Vagina (tissue), 2 donors: ENCODE results near the gene BEX4. TPM values are rescaled to one million over a fixed set of nuclear protein-coding genes. Genes with fewer than 3 reads are reported as not detected.
A peak's percentile ranks its signal among the peaks of the same experiment; 100 is the strongest.

ENCODE experiments used
- DNase-seq, 2 donors: peaks; one replicate each; pipeline ENCODE4 v3.0.0-alpha.2; 2017; ENCODE audit errors: extremely low spot score in 2 of 2
- H3K27ac ChIP-seq: fragments of 200-600 bp; sonication (generic); one replicate; pipeline ENCODE4 v1.5.1; 2019
- H3K27me3 ChIP-seq: fragments of 200-600 bp; sonication (generic); one replicate; pipeline ENCODE4 v1.5.1; 2019
- H3K36me3 ChIP-seq, 2 donors: fragments of 200-600 bp; sonication (generic); one replicate each; pipeline ENCODE4 v1.5.1; 2017 to 2019
- H3K4me1 ChIP-seq: fragments of 200-600 bp; sonication (generic); one replicate; pipeline ENCODE4 v1.5.1; 2019
- H3K4me3 ChIP-seq, 2 donors: fragments of 200-600 bp; sonication (generic); 1 replicate in 1 of 2; 2 replicates in 1 of 2; pipeline ENCODE4 v1.5.1; 2016 to 2019
- H3K9me3 ChIP-seq: fragments of 200-600 bp; sonication (generic); one replicate; pipeline ENCODE4 v1.5.1; 2019
- CTCF ChIP-seq, 3 experiments: fragments of 450-650 bp in 2 of 3; fragments of 200-600 bp in 1 of 3; sonication (generic) in 1 of 3; IDR thresholded peaks; one replicate each; pipeline ENCODE4 v1.5.1; 2017 to 2019; ENCODE audit warnings: antibody characterized with exemption in 3 of 3, mild to moderate bottlenecking in 2 of 3, moderate library complexity in 2 of 3
- POLR2A ChIP-seq, 2 donors: fragments of 450-650 bp; IDR thresholded peaks; one replicate each; pipeline ENCODE4 v1.6.1; 2017; ENCODE audit warnings: antibody characterized with exemption in 2 of 2, mild to moderate bottlenecking in 2 of 2, moderate library complexity in 2 of 2
- POLR2AphosphoS5 ChIP-seq, 2 donors: sonication (generic); formaldehyde crosslinking; IDR thresholded peaks; one replicate each; pipeline ENCODE4 v1.9.0; 2017; ENCODE audit warnings: antibody characterized with exemption in 2 of 2, mild to moderate bottlenecking in 2 of 2, low read depth in 1 of 2; ENCODE audit not compliant: insufficient read depth in 1 of 2
- intact Hi-C: fragments of 100-400 bp; cut with DNase I; formaldehyde crosslinking; loops from one replicate; pipeline ENCODE4 v1.15.1; 2023
- total RNA-seq: library from RNA; depleted of rRNA; stranded (reverse); fragments of >200 nt; gene quantifications from one replicate; pipeline ENCODE4 v1.2.3, GENCODE V29; 2016

BEX4 gene
- total RNA-seq, 1 donor from 2014 or later, result 32.7 TPM

DNA sequence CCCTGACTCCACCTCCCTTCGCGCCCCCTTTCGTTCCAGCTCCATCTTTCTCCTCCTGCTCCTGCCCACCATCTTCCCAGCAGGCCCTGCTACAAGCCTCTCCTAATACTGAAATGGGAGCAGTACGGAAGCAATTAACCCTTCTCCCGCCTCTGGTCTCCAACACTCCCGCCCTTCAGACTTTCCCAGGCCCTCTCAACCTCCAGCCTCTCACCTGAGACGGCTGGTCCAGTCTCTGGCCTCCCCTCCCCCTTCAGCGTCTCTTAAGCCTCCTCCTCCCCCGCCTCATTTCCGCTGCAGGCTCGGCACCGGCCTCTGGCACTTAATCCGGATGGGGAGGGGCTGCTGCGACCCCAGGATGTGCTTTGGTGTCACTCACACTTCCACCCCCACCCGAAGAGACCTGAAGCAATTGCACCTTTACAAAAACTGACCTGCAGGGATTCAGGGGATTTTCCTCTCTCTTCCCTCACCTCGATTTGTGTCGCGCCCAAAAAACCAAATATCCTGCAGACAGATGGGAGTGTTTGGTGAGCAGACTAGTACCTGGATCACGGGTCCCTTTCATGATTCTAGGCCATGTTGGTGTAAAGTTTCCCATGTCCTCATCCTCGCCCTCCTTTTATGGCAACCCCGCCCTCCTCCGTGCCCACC lies 39.4 kb downstream of the BEX4 start:
- TF ChIP-seq POLR2AphosphoS5 (IDR thresholded peaks at IDR 0.05; ENCODE audit: insufficient read depth in 1 of 2, low read depth in 1 of 2) (no peak), CTCF (IDR thresholded peaks at IDR 0.05) (no peak), POLR2A (IDR thresholded peaks at IDR 0.05) (no peak)
- no peaks in the 10 kb centered on the region for H3K27me3 ChIP-seq
- H3K36me3 ChIP-seq, result no peaks in the 10 kb centered on the region
- intact Hi-C loops, result no loop called here
- peak overlapping the region; percentile 94 for H3K27ac ChIP-seq
- H3K4me3 ChIP-seq, result peak overlapping the region; percentile 42 to 67
- H3K4me1 ChIP-seq, result peaks cover 7% of the 10 kb centered on the region
- DNase-seq, result no peak
- no peaks in the 10 kb centered on the region for H3K9me3 ChIP-seq

- intact Hi-C loops, result no loop called here
- Histone ChIP-seq H3K27ac (peak within 1 kb of the TSS; percentile 94), H3K4me3 (peak within 1 kb of the TSS; percentile 42 to 67), H3K4me1 (peaks cover 7% of the 10 kb centered on the region), H3K9me3 (no peaks in the 10 kb centered on the region), H3K36me3 (no peaks in the 10 kb centered on the region), H3K27me3 (no peaks in the 10 kb centered on the region)
- no peak for DNase-seq
- TF ChIP-seq POLR2AphosphoS5 (IDR thresholded peaks at IDR 0.05; ENCODE audit: insufficient read depth in 1 of 2, low read depth in 1 of 2) (peak; percentile 46 to 71), POLR2A (IDR thresholded peaks at IDR 0.05) (peak in 1 of 2 donors; percentile 64), CTCF (IDR thresholded peaks at IDR 0.05) (no peak)
These were observed 40.1 kb downstream of the BEX4 start, which contains the start of gene TCEAL8 for GRCh38 chrX:103254921-103255493. Gene TCEAL8, minus strand, starts transcription at chrX:103255155. Its CDS starts 1,176 bp downstream, at chrX:103253979.

- H3K36me3 ChIP-seq, result no peaks in the 10 kb centered on the region
- no peak overlapping the region for H3K4me3 ChIP-seq
- intact Hi-C loops, result no loop called here
These were observed 41.7 kb downstream of the BEX4 start for GRCh38 chrX:103256651-103257050.

GRCh38 chrX:103258275-103258674 lies 43.4 kb downstream of the BEX4 start:
- Histone ChIP-seq H3K36me3 (no peaks in the 10 kb centered on the region), H3K27ac (no peak overlapping the region), H3K27me3 (no peaks in the 10 kb centered on the region), H3K9me3 (no peaks in the 10 kb centered on the region), H3K4me3 (no peak overlapping the region), H3K4me1 (peaks cover 5% of the 10 kb centered on the region)
- intact Hi-C loops, result no loop called here
- no peak for DNase-seq
- TF ChIP-seq POLR2AphosphoS5 (IDR thresholded peaks at IDR 0.05; ENCODE audit: insufficient read depth in 1 of 2, low read depth in 1 of 2), result no peak
- TF ChIP-seq CTCF (IDR thresholded peaks at IDR 0.05), result no peak
- no peak for TF ChIP-seq POLR2A (IDR thresholded peaks at IDR 0.05)

More at GRCh38 chrX:103256651-103257050, 41.7 kb downstream of the BEX4 start:
- DNase-seq, result no peak
- Histone ChIP-seq H3K4me1 (peaks cover 7% of the 10 kb centered on the region), H3K27ac (no peak overlapping the region), H3K27me3 (no peaks in the 10 kb centered on the region), H3K9me3 (no peaks in the 10 kb centered on the region)
- TF ChIP-seq CTCF (IDR thresholded peaks at IDR 0.05) (no peak), POLR2A (IDR thresholded peaks at IDR 0.05) (no peak), POLR2AphosphoS5 (IDR thresholded peaks at IDR 0.05; ENCODE audit: insufficient read depth in 1 of 2, low read depth in 1 of 2) (no peak)

Other genes with a start within 250 kb of the BEX4 start
- gene BEX1, start 150.9 kb upstream of the BEX4 start, total RNA-seq, result 3.7 TPM
- gene NXF3, start 122.0 kb upstream of the BEX4 start, total RNA-seq, result not detected
- 40.3 TPM for gene TCEAL8, start 40.0 kb downstream of the BEX4 start, total RNA-seq
- gene TCEAL5, start 61.6 kb downstream of the BEX4 start, total RNA-seq, result 0.98 TPM
- gene BEX2, start 95.9 kb downstream of the BEX4 start, total RNA-seq, result 7.4 TPM
- gene TCEAL7, start 115.1 kb downstream of the BEX4 start, total RNA-seq, result 15.7 TPM
- gene TCEAL9, start 141.4 kb downstream of the BEX4 start, total RNA-seq, result 52.8 TPM
- 77.8 TPM for gene BEX3, start 161.4 kb downstream of the BEX4 start, total RNA-seq